Prostate gland (tissue), 2 donors: ENCODE measurements around the gene KCNN3.

Source experiments
- CTCF ChIP-seq, 4 experiments: fragments of 200-600 bp in 2 of 4; fragments of 450-650 bp in 2 of 4; sonication (generic) in 2 of 4; IDR thresholded peaks; 1 replicate in 3 of 4; 2 replicates in 1 of 4; pipeline ENCODE4 v1.5.1; 2016 to 2019; ENCODE audit warnings: antibody characterized with exemption in 4 of 4, mild to moderate bottlenecking in 2 of 4, moderate library complexity in 2 of 4
- POLR2AphosphoS5 ChIP-seq: sonication (generic); formaldehyde crosslinking; IDR thresholded peaks from one replicate; pipeline ENCODE4 v1.6.1; 2017; ENCODE audit warnings: antibody characterized with exemption

GRCh38 chr1:154797175-154797574, 72.9 kb downstream of the KCNN3 start:
- TF ChIP-seq CTCF (IDR thresholded peaks at IDR 0.05) (no peak), POLR2AphosphoS5 (no peak)
